ENCODE results near the gene TLCD3B.

The TLCD3B gene

DNA sequence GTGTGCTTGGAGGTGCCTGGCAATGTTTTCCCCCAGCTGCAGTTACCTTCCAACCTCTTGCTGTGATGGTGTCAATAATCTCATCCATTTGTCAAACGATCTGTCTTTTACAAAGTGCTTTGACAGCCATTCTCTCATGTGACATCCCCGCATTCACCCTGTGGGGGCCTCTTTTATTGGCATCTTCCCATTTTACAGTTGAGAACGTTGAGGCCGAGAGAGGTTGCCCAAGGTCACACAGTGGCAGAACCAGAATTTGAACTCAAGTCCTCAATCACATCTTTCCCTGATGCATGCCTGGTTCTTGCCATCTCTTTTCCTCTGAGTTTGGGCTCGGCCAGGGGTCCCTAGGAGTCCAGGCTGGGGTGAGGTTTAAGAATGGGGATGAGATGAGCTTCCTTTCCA, 55.9 kb downstream of the TLCD3B start:
- no peak for TF ChIP-seq Cebpa-rat (IDR thresholded peaks at IDR 0.05)
- peak overlapping the region; percentile 85 for H3K4me3 ChIP-seq
- H3K4me1 ChIP-seq = peaks cover 49% of the 10 kb centered on the region
- H3K4me2 ChIP-seq = peak overlapping the region; percentile 98
- peaks cover 60% of the 10 kb centered on the region for H3K36me3 ChIP-seq
- peaks cover 54% of the 10 kb centered on the region for H4K20me1 ChIP-seq
- H3K27me3 ChIP-seq = no peaks in the 10 kb centered on the region
- H3K27ac ChIP-seq = peak overlapping the region; percentile 82; the same call in 1 of the 2 replicates
- peak overlapping the region; percentile 86 for H3K9ac ChIP-seq
- H3K9me3 ChIP-seq = no peaks in the 10 kb centered on the region; the same call in 1 of the 2 replicates

Measured in BLaER1 (cell line).